ENCODE measurements around the gene SCFD2.

SCFD2 gene

GRCh38 chr4:53113431-53114225, 252.2 kb downstream of the SCFD2 start:
- TF ChIP-seq CTCF (IDR thresholded peaks at IDR 0.05; ENCODE audit: low read depth, low read length): no peak
- no peak overlapping the region for H3K4me3 ChIP-seq (ENCODE audit: low read depth, low read length)

- no peak overlapping the region for H3K4me3 ChIP-seq (ENCODE audit: low read depth, low read length)
- no peak for TF ChIP-seq CTCF (IDR thresholded peaks at IDR 0.05; ENCODE audit: low read depth, low read length)
Measured at GRCh38 chr4:53105313-53105712, 260.5 kb downstream of the SCFD2 start.

- TF ChIP-seq CTCF (IDR thresholded peaks at IDR 0.05; ENCODE audit: low read depth, low read length): no peak
- no peak overlapping the region for H3K4me3 ChIP-seq (ENCODE audit: low read depth, low read length)
Measured at GRCh38 chr4:53103481-53103880, 262.4 kb downstream of the SCFD2 start.

- TF ChIP-seq CTCF (IDR thresholded peaks at IDR 0.05; ENCODE audit: low read depth, low read length): no peak
- peak overlapping the region; percentile 22 for H3K4me3 ChIP-seq (ENCODE audit: low read depth, low read length)
Measured at GRCh38 chr4:53101191-53101581, 264.7 kb downstream of the SCFD2 start.

- TF ChIP-seq CTCF (IDR thresholded peaks at IDR 0.05; ENCODE audit: low read depth, low read length): no peak
Measured at GRCh38 chr4:53100501-53101190, 265.2 kb downstream of the SCFD2 start.

GRCh38 chr4:53098681-53099121, 267.2 kb downstream of the SCFD2 start:
- H3K4me3 ChIP-seq (ENCODE audit: low read depth, low read length): peak overlapping the region; percentile 9; the same call in 1 of the 2 replicates
- no peak for TF ChIP-seq CTCF (IDR thresholded peaks at IDR 0.05; ENCODE audit: low read depth, low read length)

More at GRCh38 chr4:53100501-53101190, 265.2 kb downstream of the SCFD2 start:
- peak overlapping the region; percentile 22 for H3K4me3 ChIP-seq (ENCODE audit: low read depth, low read length)

- no peak for TF ChIP-seq CTCF (IDR thresholded peaks at IDR 0.05; ENCODE audit: low read depth, low read length)
- no peak overlapping the region for H3K4me3 ChIP-seq (ENCODE audit: low read depth, low read length)
Measured at GRCh38 chr4:53094040-53094439, 271.8 kb downstream of the SCFD2 start.
